ENCODE data around the gene DOHH.
"Not testable (repeated sequence)": the region's sequence is repeated elsewhere in the genome, so short reads cannot be mapped to it uniquely, and the experiment has no call there.

Gene DOHH

DNA sequence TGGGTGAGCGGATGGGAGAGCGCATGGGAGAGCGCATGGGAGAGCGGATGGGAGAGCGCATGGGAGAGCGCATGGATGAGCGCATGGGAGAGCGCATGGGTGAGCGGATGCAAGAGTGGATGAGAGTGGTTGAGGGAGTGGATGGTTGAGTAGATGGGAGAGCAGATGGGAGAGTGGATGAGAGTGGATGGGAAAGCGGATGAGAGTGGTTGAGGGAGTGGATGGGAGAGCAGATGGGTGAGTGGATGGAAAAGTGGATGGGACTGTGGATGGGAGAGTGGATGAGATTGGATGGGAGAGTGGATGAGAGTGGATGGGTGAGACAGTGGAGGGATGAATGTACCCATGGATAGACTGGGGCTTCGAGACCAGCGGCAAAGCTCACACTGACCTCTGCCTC, 29.9 kb upstream of the DOHH start:
- H3K4me1 ChIP-seq (ENCODE audit: insufficient read depth, low read length) = no peaks in the 10 kb centered on the region
- no peaks in the 10 kb centered on the region for H3K9me3 ChIP-seq (ENCODE audit: low read length)
- no peak overlapping the region for H3K4me3 ChIP-seq (ENCODE audit: low read length)
- peaks cover 67% of the 10 kb centered on the region for H3K36me3 ChIP-seq (ENCODE audit: insufficient read depth, low read length)
- H3K27me3 ChIP-seq (ENCODE audit: insufficient read depth, low read length) = no peaks in the 10 kb centered on the region
- no peak overlapping the region for H2AFZ ChIP-seq (ENCODE audit: low read depth, low read length)

DNA sequence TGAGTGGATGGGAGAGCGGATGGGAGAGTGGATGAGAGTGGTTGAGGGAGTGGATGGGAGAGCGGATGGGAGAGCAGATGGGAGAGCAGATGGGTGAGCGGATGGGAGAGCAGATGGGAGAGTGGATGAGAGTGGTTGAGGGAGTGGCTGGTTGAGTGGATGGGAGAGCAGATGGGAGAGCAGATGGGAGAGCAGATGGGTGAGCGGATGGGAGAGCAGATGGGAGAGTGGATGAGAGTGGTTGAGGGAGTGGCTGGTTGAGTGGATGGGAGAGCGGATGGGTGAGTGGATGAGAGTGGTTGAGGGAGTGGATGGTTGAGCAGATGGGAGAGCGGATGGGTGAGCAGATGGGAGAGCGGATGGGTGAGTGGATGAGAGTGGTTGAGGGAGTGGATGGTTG, 28.8 kb upstream of the DOHH start:
- peaks cover 65% of the 10 kb centered on the region for H3K36me3 ChIP-seq (ENCODE audit: insufficient read depth, low read length)
- H3K4me3 ChIP-seq (ENCODE audit: low read length); H2AFZ ChIP-seq (ENCODE audit: low read depth, low read length); H3K27me3 ChIP-seq (ENCODE audit: insufficient read depth, low read length); H3K4me1 ChIP-seq (ENCODE audit: insufficient read depth, low read length); H3K9me3 ChIP-seq (ENCODE audit: low read length): not testable (repeated sequence)

DNA sequence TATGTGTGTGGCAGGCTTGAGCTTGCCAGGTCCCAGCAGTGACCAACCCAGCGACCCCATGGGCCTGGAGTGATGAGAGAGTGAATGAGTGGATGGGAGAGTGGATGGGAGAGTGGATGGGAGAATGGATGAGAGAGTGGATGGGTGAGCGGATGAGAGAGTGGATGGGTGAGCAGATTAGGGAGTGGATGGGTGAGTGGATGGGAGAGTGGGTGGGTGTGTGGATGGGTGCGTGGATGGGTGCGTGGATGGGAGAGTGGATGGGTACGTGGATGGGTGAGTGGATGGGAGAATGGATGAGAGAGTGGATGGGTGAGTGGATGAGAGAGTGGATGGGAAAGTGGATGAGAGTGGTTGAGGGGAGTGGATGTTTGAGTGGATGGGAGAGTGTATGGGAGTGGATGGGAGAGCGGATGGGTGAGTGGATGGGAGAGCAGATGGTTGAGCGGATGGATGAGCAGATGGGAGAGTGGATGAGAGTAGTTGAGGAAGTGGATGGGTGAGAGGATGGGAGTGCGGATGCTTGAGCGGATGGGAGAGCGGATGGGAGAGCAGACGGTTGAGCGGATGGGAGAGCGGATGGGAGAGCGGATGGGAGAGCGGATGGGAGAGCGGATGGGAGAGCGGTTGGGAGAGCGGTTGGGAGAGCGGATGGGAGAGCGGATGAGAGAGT, 28.2 kb upstream of the DOHH start:
- Histone ChIP-seq H3K36me3 (ENCODE audit: insufficient read depth, low read length) (peaks cover 65% of the 10 kb centered on the region), H2AFZ (ENCODE audit: low read depth, low read length) (no peak overlapping the region), H3K4me1 (ENCODE audit: insufficient read depth, low read length) (no peaks in the 10 kb centered on the region), H3K27me3 (ENCODE audit: insufficient read depth, low read length) (no peaks in the 10 kb centered on the region), H3K4me3 (ENCODE audit: low read length) (no peak overlapping the region), H3K9me3 (ENCODE audit: low read length) (no peaks in the 10 kb centered on the region)

DNA sequence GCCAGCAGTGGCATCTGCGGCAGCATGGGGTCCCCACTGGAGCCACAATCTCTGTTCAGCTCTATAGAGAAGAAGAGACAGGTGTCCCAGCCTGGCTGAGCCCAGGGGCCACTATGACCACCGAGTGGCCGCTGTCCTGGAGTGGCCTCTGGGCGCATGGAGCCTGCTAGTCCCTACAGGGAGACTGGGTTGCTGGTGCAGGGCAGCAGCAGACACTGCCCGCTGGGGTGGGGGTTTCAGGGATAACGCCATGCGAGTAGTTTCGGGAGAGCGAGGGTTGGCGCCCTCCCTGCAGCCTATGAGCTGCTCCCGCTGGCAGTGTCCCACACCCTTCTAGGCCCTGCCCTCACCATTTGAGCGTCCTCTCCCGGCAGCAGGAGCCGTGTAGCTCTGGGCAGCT, 27.6 kb upstream of the DOHH start:
- Histone ChIP-seq H3K27me3 (ENCODE audit: insufficient read depth, low read length) (no peaks in the 10 kb centered on the region), H3K4me1 (ENCODE audit: insufficient read depth, low read length) (no peaks in the 10 kb centered on the region), H3K36me3 (ENCODE audit: insufficient read depth, low read length) (peaks cover 64% of the 10 kb centered on the region), H2AFZ (ENCODE audit: low read depth, low read length) (no peak overlapping the region), H3K4me3 (ENCODE audit: low read length) (no peak overlapping the region), H3K9me3 (ENCODE audit: low read length) (no peaks in the 10 kb centered on the region)

DNA sequence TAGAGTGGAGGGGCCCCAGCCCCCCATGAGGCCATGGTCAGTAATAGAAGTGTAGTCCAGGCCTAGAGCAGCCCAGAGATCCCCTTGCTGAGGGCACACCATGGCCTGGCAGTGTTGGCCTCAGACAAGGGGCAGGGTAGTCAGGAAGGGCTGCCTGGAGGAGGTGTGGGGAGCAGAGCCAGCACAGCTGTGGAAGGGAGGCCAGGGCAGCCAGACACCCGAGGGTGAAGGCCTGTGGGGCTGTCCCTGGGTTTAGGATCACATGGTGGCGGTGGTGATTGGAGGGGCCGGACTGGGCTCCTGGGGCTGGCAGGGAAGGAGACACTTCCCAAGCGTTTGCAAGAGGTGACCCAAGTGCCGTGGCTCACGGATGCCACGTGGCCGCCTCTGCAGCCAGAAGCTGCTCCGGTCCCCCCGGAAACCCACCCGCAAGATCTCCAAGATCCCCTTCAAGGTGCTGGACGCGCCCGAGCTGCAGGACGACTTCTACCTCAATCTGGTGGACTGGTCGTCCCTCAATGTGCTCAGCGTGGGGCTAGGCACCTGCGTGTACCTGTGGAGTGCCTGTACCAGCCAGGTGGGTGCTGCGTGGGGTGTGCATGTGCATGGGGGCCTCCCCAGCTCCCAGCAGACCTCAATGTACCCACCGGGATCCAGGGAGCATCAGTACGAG, 26.9 kb upstream of the DOHH start:
- H3K4me3 ChIP-seq (ENCODE audit: low read length) = no peak overlapping the region
- no peak overlapping the region for H2AFZ ChIP-seq (ENCODE audit: low read depth, low read length)
- H3K9me3 ChIP-seq (ENCODE audit: low read length) = no peaks in the 10 kb centered on the region
- H3K27me3 ChIP-seq (ENCODE audit: insufficient read depth, low read length) = no peaks in the 10 kb centered on the region
- peaks cover 58% of the 10 kb centered on the region for H3K36me3 ChIP-seq (ENCODE audit: insufficient read depth, low read length)
- no peaks in the 10 kb centered on the region for H3K4me1 ChIP-seq (ENCODE audit: insufficient read depth, low read length)

DNA sequence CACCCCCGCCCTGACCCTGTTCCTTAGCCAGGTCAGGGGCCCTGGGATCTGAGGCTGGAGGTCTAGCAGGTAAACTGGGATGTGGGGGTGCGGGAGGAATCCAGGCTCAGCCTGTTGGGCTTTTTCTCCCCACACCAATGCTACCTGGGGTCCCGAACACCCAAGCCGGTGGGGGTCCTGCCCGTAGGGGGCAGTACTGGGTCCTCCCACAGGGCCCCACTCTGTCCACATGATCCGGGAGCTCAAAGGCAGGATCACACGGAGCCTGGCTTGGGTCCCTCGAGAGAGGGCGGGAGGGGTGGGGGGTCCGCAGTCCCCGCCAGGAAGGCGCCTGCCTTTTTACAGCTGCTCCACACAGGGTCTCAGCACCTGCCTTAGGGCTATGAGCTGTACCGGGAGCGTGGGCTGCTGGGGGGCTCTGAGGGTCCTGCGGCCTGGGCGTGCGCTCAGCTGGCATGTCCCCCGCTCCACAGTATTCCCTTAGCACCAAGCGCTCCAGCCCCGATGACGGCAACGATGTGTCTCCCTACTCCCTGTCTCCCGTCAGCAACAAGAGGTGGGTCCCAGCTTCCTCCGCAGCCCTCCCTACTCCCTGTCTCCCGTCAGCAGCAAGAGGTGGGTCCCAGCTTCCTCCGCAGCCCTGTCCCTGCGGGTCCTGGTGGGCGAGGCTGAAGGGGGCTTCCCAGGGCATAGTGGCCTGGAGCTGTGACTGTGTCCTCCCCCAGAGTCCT, 26.2 kb upstream of the DOHH start:
- H3K36me3 ChIP-seq (ENCODE audit: insufficient read depth, low read length) = peaks cover 57% of the 10 kb centered on the region
- no peaks in the 10 kb centered on the region for H3K4me1 ChIP-seq (ENCODE audit: insufficient read depth, low read length)
- H3K9me3 ChIP-seq (ENCODE audit: low read length) = no peaks in the 10 kb centered on the region
- no peak overlapping the region for H2AFZ ChIP-seq (ENCODE audit: low read depth, low read length)
- no peak overlapping the region for H3K4me3 ChIP-seq (ENCODE audit: low read length)
- H3K27me3 ChIP-seq (ENCODE audit: insufficient read depth, low read length) = no peaks in the 10 kb centered on the region

DNA sequence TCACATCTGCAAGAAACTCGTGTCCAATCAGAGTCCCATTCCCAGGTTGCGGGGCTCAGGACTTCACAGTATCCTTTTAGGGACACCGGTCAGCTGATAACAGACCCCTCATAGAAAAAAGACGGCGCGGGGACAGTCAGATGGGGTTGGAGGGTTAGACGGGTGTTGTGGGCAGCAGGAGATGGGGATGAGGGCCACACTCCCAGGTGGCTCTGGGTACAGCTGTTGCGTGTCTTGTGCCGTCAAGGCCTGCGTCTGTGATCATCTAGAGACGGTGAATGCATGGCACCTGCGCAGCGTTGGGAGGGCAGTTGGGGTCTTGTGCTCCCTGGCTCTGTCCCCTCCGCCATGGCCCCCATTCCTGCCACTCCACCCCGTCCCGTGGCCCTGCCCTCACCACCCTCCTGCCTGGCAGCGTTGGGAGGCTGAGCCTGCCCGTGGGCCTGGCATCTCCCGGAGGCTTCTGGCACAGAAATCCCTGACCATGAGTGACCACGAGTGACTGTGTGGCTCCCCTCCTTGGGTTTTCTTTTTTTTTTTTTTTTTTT, 24.5 kb upstream of the DOHH start:
- no peak overlapping the region for H3K4me3 ChIP-seq (ENCODE audit: low read length)
- H3K36me3 ChIP-seq (ENCODE audit: insufficient read depth, low read length) = peaks cover 55% of the 10 kb centered on the region
- no peaks in the 10 kb centered on the region for H3K27me3 ChIP-seq (ENCODE audit: insufficient read depth, low read length)
- no peaks in the 10 kb centered on the region for H3K9me3 ChIP-seq (ENCODE audit: low read length)
- H2AFZ ChIP-seq (ENCODE audit: low read depth, low read length) = no peak overlapping the region
- H3K4me1 ChIP-seq (ENCODE audit: insufficient read depth, low read length) = no peaks in the 10 kb centered on the region

DNA sequence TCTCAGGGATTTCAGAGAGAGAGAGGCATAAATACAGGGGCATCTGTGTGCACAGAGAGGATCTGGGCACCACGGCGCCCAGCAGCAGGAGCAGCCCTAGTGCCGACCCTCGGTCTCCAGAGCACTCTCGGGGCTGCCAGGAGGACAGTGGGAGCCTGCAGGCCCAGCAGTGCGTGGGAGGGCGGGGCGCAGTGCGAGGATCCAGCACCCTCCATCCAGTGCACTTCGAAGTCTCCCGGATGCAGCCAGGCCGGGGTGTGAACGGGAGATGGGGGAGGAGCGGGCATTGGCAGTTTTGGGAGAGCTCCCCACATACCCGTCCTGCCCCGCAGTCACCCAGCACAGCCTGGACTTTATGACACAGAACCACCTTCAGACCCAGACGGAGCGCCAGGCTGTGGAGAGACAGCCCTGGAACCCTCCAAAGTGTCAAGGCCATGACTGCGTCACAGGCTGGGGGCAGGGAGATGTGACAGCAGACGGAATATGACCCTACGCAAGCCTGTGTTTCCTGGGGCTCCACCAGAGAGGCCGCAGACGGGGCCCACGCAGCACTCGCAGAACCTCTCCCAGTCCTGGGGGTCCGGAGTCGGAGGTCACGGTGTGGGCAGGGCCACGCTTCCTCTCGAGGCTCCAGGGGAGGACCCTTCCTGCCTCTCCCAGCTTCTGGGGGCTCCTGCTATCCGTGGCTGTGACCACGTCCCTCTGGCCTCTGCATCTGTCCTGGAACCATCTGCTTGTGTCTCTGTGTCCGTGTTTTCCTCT, 23.8 kb upstream of the DOHH start:
- H3K27me3 ChIP-seq (ENCODE audit: insufficient read depth, low read length) = no peaks in the 10 kb centered on the region
- no peak overlapping the region for H2AFZ ChIP-seq (ENCODE audit: low read depth, low read length)
- H3K4me3 ChIP-seq (ENCODE audit: low read length) = no peak overlapping the region
- H3K9me3 ChIP-seq (ENCODE audit: low read length) = no peaks in the 10 kb centered on the region
- H3K4me1 ChIP-seq (ENCODE audit: insufficient read depth, low read length) = no peaks in the 10 kb centered on the region
- peaks cover 62% of the 10 kb centered on the region for H3K36me3 ChIP-seq (ENCODE audit: insufficient read depth, low read length)

DNA sequence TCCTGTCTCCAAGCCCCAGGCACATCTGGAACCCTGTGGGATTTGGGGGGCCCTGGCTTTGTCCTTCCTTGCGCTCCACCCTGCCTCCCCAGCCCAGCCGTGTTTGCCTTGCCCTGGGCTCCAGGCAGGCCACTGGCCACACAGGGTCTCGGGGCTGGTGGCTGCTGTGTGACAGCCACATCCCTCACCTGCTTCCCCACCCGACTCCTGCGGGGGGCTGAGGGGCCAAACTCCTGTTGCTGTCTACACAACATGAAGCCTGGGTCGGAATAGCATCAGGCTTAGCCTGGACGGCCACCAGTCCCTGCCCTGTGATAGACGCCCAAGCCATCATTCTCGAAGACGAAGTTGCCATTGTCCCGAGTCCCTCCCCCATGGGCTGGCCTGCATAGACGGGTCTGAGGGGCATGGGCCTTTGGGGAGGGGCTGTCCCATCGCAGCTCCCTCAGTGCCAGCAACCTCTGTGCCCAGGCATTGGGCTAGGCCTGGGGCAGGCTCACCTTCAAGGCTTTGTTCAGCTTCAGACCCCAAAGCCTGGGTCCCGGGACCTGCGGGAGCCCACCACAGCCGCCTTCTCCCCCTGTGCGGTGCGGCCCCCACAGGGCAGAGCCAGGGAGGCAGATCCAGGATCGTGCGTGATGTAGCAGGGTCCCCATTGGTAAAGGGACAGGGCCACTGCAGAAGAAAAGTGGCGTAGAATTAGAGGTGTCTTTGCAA, 23.0 kb upstream of the DOHH start:
- Histone ChIP-seq H3K27me3 (ENCODE audit: insufficient read depth, low read length) (no peaks in the 10 kb centered on the region), H2AFZ (ENCODE audit: low read depth, low read length) (no peak overlapping the region), H3K36me3 (ENCODE audit: insufficient read depth, low read length) (peaks cover 69% of the 10 kb centered on the region), H3K9me3 (ENCODE audit: low read length) (no peaks in the 10 kb centered on the region), H3K4me3 (ENCODE audit: low read length) (no peak overlapping the region), H3K4me1 (ENCODE audit: insufficient read depth, low read length) (no peaks in the 10 kb centered on the region)

DNA sequence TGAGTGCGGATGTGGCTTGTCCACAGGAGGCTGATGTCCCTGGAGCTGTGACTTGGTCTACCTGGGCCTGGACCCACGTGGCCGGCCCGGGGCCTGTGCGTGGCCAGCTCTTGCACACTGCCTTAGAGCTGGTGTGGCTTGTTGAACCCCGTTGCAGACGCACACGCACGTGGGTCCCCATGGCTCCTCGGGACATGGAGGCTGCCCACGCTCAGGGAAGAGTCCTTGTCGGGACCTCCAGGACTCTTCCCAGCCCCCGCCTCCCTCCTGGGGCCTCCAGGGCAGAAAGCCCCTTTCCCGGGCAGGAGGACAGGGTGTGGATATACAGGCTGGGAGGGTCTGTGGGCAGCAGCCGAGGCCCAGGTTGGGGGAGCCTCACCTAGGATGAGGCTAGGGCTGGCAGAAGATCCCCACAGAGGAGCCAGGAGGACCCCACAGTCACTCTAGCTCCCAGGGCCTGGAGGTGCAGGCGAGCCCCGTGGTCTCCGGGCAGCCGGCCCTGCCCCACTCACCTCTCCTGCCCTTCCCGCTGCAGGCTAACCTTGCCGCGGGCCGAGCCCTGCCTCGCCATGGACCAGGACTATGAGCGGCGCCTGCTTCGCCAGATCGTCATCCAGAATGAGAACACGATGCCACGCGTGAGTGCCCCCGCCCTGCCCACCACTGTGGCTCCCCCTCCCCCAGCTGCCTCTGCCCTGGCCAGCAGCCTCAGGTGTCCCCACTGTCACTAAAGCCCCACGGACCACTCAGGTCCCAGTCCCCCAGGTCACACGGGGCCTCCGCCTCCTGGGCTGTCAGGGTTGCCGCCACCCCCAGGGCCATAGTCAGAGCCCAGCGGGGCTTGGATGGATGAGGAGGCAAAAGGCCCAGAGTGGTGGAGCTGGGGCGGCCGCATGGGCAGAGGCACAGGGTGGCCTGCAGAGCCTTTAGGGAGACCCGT, 22.2 kb upstream of the DOHH start:
- Histone ChIP-seq H2AFZ (ENCODE audit: low read depth, low read length) (no peak overlapping the region), H3K9me3 (ENCODE audit: low read length) (no peaks in the 10 kb centered on the region), H3K4me1 (ENCODE audit: insufficient read depth, low read length) (no peaks in the 10 kb centered on the region), H3K36me3 (ENCODE audit: insufficient read depth, low read length) (peaks cover 66% of the 10 kb centered on the region), H3K4me3 (ENCODE audit: low read length) (no peak overlapping the region), H3K27me3 (ENCODE audit: insufficient read depth, low read length) (no peaks in the 10 kb centered on the region)

DNA sequence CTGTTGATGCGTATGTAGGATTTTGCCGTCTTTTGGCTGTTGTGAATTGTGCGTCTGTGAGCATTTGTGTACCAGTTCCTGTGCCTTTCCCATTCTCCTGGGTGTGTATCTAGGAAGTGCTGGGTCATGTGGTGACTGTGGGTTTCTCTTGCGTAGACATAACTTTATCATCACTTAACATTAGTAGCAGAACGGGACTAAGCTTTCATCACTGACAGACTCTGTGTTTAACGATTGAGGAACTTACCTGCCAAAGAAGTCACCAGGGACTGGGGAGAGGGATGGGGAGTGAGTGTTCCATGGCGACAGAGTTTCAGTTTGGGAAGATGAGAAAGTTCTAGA, 20.6 kb upstream of the DOHH start:
- Histone ChIP-seq H3K4me3 (ENCODE audit: low read length) (no peak overlapping the region), H3K36me3 (ENCODE audit: insufficient read depth, low read length) (peaks cover 58% of the 10 kb centered on the region), H3K4me1 (ENCODE audit: insufficient read depth, low read length) (no peaks in the 10 kb centered on the region), H2AFZ (ENCODE audit: low read depth, low read length) (no peak overlapping the region), H3K9me3 (ENCODE audit: low read length) (no peaks in the 10 kb centered on the region), H3K27me3 (ENCODE audit: insufficient read depth, low read length) (no peaks in the 10 kb centered on the region)

Measured in neuron (in vitro differentiated cells).